Transverse colon (tissue), 4 donors: ENCODE data around the gene DEF6. TPM values are rescaled to one million over a fixed set of nuclear protein-coding genes. Genes with fewer than 3 reads are reported as not detected.
"Not testable (repeated sequence)": the region's sequence is repeated elsewhere in the genome, so short reads cannot be mapped to it uniquely, and the experiment has no call there.

ENCODE experiments used
- DNase-seq: peaks from one replicate; pipeline ENCODE4 v3.0.0-alpha.2; 2019
- H3K27ac ChIP-seq, 4 donors: fragments of 200-600 bp; sonication (generic); 2 replicates each; pipeline ENCODE4 v1.5.1; 2016 to 2018; ENCODE audit warnings: inconsistent platforms in 4 of 4
- H3K27me3 ChIP-seq: fragments of 200-600 bp; sonication (generic); 2 replicates; pipeline ENCODE4 v1.5.1; 2017; ENCODE audit warnings: inconsistent platforms
- H3K36me3 ChIP-seq, 4 donors: fragments of 200-600 bp; sonication (generic); 2 replicates each; pipeline ENCODE4 v1.5.1; 2017 to 2019; ENCODE audit warnings: inconsistent platforms in 4 of 4
- H3K4me1 ChIP-seq, 4 donors: fragments of 200-600 bp; sonication (generic); 2 replicates each; pipeline ENCODE4 v1.5.1; 2017 to 2020; ENCODE audit warnings: inconsistent platforms in 4 of 4
- H3K4me3 ChIP-seq, 4 donors: fragments of 200-600 bp; sonication (generic); 1 replicate in 1 of 4; 2 replicates in 3 of 4; pipeline versions ENCODE4 v1.5.1 to v1.6.1; 2017 to 2019; ENCODE audit warnings: inconsistent platforms in 4 of 4
- H3K9me3 ChIP-seq, 2 donors: fragments of 200-600 bp; sonication (generic); 2 replicates each; pipeline ENCODE4 v1.5.1; 2017 to 2019; ENCODE audit warnings: inconsistent platforms in 2 of 2
- CTCF ChIP-seq, 5 experiments: fragments of 200-600 bp in 3 of 5; fragments of 450-650 bp in 2 of 5; sonication (generic) in 3 of 5; IDR thresholded peaks; 1 replicate in 2 of 5; 2 replicates in 3 of 5; pipeline ENCODE4 v1.5.1; 2016 to 2017; ENCODE audit warnings: antibody characterized with exemption in 5 of 5, inconsistent platforms in 3 of 5, mild to moderate bottlenecking in 2 of 5, moderate library complexity in 1 of 5
- EP300 ChIP-seq: sonication (generic); formaldehyde crosslinking; IDR thresholded peaks from one replicate; pipeline ENCODE4 v1.6.1; 2017; ENCODE audit warnings: antibody characterized with exemption, low read depth
- POLR2A ChIP-seq: fragments of 450-650 bp; IDR thresholded peaks from one replicate; pipeline ENCODE4 v1.6.1; 2016; ENCODE audit warnings: antibody characterized with exemption, mild to moderate bottlenecking, moderate library complexity
- POLR2AphosphoS5 ChIP-seq, 3 donors: sonication (generic); formaldehyde crosslinking; IDR thresholded peaks; one replicate each; pipeline ENCODE4 v1.6.1; 2016; ENCODE audit warnings: antibody characterized with exemption in 3 of 3
- WGBS, 2 donors: methylation state at CpG; one replicate each; pipeline ENCODE4 v1.1.5; 2018; ENCODE audit warnings: low coverage in 1 of 2; 5-methylcytosine and 5-hydroxymethylcytosine counted together
- in situ Hi-C, 4 donors: fragments of 200-750 bp; cut with MboI; loops; one replicate each; pipeline versions ENCODE4 v1.15.0 to v1.15.1; 2017; ENCODE audit warnings: low sequenced_read_pairs in 3 of 4, low pct_ligation_motif_present in 1 of 4, low pct_unique_long_range_greater_than_20kb in 1 of 4
- intact Hi-C: fragments of 100-400 bp; cut with DNase I; formaldehyde crosslinking; loops from one replicate; pipeline ENCODE4 v1.15.1; 2023; ENCODE audit warnings: low total_unique reads
- total RNA-seq, 4 donors: library from RNA; depleted of rRNA; stranded (reverse); fragments of >200 nt; gene quantifications; one replicate each; pipeline ENCODE4 v1.1.0, GENCODE V29; 2016

The DEF6 gene
- total RNA-seq, 4 donors from 2014 or later: 2.6 to 24.5 (median 6.8) TPM

DNA sequence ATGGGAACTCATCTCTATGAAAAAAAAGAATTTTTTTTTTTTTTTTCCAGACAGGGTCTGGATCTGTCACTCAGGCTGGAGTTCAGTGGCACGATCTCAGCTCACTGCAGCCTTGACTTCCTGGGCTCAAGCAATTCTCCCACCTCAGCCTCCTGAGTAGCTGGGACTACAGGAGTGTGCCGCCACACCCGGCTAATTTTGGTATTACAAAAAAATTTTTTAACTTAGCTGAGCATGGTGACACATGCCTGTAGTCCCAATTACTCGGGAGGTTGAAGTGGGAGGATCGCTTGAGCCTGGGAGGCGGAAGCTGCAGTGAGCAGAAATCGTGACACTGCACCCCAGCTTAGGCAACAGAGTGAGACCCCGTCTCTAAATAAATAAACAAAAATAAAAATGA, 7.5 kb downstream of the DEF6 start:
- Histone ChIP-seq H3K27ac (no peak overlapping the region), H3K27me3 (no peaks in the 10 kb centered on the region), H3K36me3 (no peaks in the 10 kb centered on the region), H3K9me3 (no peaks in the 10 kb centered on the region), H3K4me3 (no peak overlapping the region), H3K4me1 (peaks cover 0 to 20% (median 9%) of the 10 kb centered on the region in 4 donors)
- 85 to 95% methylated on average over 5 to 8 of the region's 8 CpGs for WGBS, 2 donors
- in situ Hi-C loops: loop anchor here in 1 of 4 donors (25.0 kb wide), 1 partner anchor 132 kb away; no protein-coding TSS in a partner anchor
- intact Hi-C loops: no loop called here
- TF ChIP-seq POLR2AphosphoS5 (IDR thresholded peaks at IDR 0.05) (no peak), EP300 (no peak), POLR2A (no peak)
- no peak for DNase-seq

- H3K4me3 ChIP-seq, H3K27me3 ChIP-seq, DNase-seq, H3K9me3 ChIP-seq, intact Hi-C loops, H3K36me3 ChIP-seq, H3K27ac ChIP-seq: not testable (repeated sequence)
- WGBS, 2 donors: 93% methylated on average over 3 to 15 of the region's 15 CpGs
- peaks cover 0 to 34% (median 9%) of the 10 kb centered on the region in 4 donors for H3K4me1 ChIP-seq
- in situ Hi-C loops: loop anchor here in 1 of 4 donors (25.0 kb wide), 1 partner anchor 130 kb away; no protein-coding TSS in a partner anchor
Measured at GRCh38 chr6:35307138-35307537, 9.5 kb downstream of the DEF6 start.

GRCh38 chr6:35308543-35308942, 10.9 kb downstream of the DEF6 start:
- 88 to 98% methylated on average over 1 to 2 of the region's 2 CpGs for WGBS, 2 donors
- intact Hi-C loops, H3K36me3 ChIP-seq, H3K27me3 ChIP-seq, H3K27ac ChIP-seq, H3K4me3 ChIP-seq, H3K9me3 ChIP-seq, DNase-seq: not testable (repeated sequence)
- H3K4me1 ChIP-seq: peaks cover 0 to 32% (median 0%) of the 10 kb centered on the region in 4 donors
- in situ Hi-C loops: loop anchor here in 1 of 4 donors (25.0 kb wide), 1 partner anchor 129 kb away; no protein-coding TSS in a partner anchor

GRCh38 chr6:35309611-35310264, 12.1 kb downstream of the DEF6 start:
- Histone ChIP-seq H3K9me3 (no peaks in the 10 kb centered on the region), H3K36me3 (no peaks in the 10 kb centered on the region), H3K4me3 (no peak overlapping the region), H3K27me3 (no peaks in the 10 kb centered on the region), H3K4me1 (peaks cover 0 to 29% (median 0%) of the 10 kb centered on the region in 4 donors), H3K27ac (peak overlapping the region in 1 of 4 donors; percentile 12)
- no peak for DNase-seq
- no peak for TF ChIP-seq POLR2A
- no peak for TF ChIP-seq CTCF (IDR thresholded peaks at IDR 0.05)
- no peak for TF ChIP-seq POLR2AphosphoS5 (IDR thresholded peaks at IDR 0.05)
- no peak for TF ChIP-seq EP300
- in situ Hi-C loops (loop anchor here in 1 of 4 donors (25.0 kb wide), 1 partner anchor 128 kb away; no protein-coding TSS in a partner anchor), intact Hi-C loops (no loop called here)
- 89 to 91% methylated on average over 4 to 9 of the region's 9 CpGs for WGBS, 2 donors

GRCh38 chr6:35310265-35310831, 12.7 kb downstream of the DEF6 start:
- H3K27me3 ChIP-seq: no peaks in the 10 kb centered on the region
- WGBS, 2 donors: 82 to 83% methylated on average over 4 to 6 of the region's 6 CpGs

More at GRCh38 chr6:35310265-35310831, 12.7 kb downstream of the DEF6 start:
- H3K27ac ChIP-seq: peak overlapping the region in 2 of 4 donors; percentile 12 to 70
- no peak for DNase-seq
- H3K9me3 ChIP-seq: no peaks in the 10 kb centered on the region
- no peaks in the 10 kb centered on the region for H3K36me3 ChIP-seq
- peaks cover 0 to 29% (median 0%) of the 10 kb centered on the region in 4 donors for H3K4me1 ChIP-seq
- no peak for TF ChIP-seq POLR2AphosphoS5 (IDR thresholded peaks at IDR 0.05)
- no peak for TF ChIP-seq CTCF (IDR thresholded peaks at IDR 0.05)
- no peak for TF ChIP-seq EP300
- TF ChIP-seq POLR2A: no peak
- in situ Hi-C loops: loop anchor here in 1 of 4 donors (25.0 kb wide), 1 partner anchor 127 kb away; no protein-coding TSS in a partner anchor
- intact Hi-C loops: no loop called here
- H3K4me3 ChIP-seq: no peak overlapping the region
